GM12878 (cell line): ENCODE results near the gene TBC1D1. TPM values are rescaled to one million over a fixed set of nuclear protein-coding genes. Genes with fewer than 3 reads are reported as not detected.

Experiments
- BCLAF1 ChIP-seq: fragments of 450-650 bp; IDR thresholded peaks from 2 replicates; pipeline ENCODE4 v1.6.1; 2017; ENCODE audit warnings: antibody characterized with exemption, mild to moderate bottlenecking, moderate library complexity
- BRCA1 ChIP-seq: IDR thresholded peaks from 2 replicates; pipeline ENCODE4 v1.6.1; 2011; ENCODE audit warnings: low read depth, low read length, improper control_type of control experiment
- KLF5 ChIP-seq: fragments of 450-650 bp; IDR thresholded peaks from 2 replicates; pipeline ENCODE4 v1.6.1; 2014; ENCODE audit warnings: mild to moderate bottlenecking; ENCODE audit not compliant: partially characterized antibody
- LARP7 ChIP-seq: fragments of 450-650 bp; IDR thresholded peaks from 2 replicates; pipeline ENCODE4 v1.6.1; 2017; ENCODE audit warnings: mild to moderate bottlenecking
- NR2C1 ChIP-seq: fragments of 450-650 bp; IDR thresholded peaks from 2 replicates; pipeline ENCODE4 v1.6.1; 2017; ENCODE audit warnings: antibody characterized with exemption, mild to moderate bottlenecking, moderate library complexity
- PRDM15 ChIP-seq: fragments of 450-650 bp; formaldehyde crosslinking; IDR thresholded peaks from 2 replicates; pipeline ENCODE4 v1.4.0; 2020; ENCODE audit warnings: mild to moderate bottlenecking, moderate library complexity
- RELA ChIP-seq: fragments of 450-650 bp; IDR thresholded peaks from 2 replicates; pipeline ENCODE4 v1.8.0; 2014; ENCODE audit warnings: borderline replicate concordance; ENCODE audit not compliant: partially characterized antibody
- polyA plus RNA-seq, 11 experiments: library from polyadenylated mRNA; depleted of rRNA in 4 of 11; unstranded in 6 of 11; stranded (reverse) in 5 of 11; fragments of >200 nt; fragmentation: Nextera tagmentation in 4 of 11; fragmentation: Illumina TruSeq in 1 of 11; extraction: Ambion mirVana in 4 of 11; extraction: Trizol in 1 of 11; gene quantifications; 1 replicate in 1 of 11; 2 replicates in 10 of 11; pipeline versions ENCODE4 v1.2.1 to v1.2.3, GENCODE V29; 2011 to 2016; ENCODE audit warnings: inconsistent platforms in 2 of 11, missing spikeins in 2 of 11, low read depth in 1 of 11
- total RNA-seq, 4 experiments: library from RNA; depleted of rRNA in 3 of 4; stranded (reverse); fragments of >200 nt in 3 of 4; fragmentation: Illumina TruSeq in 1 of 4; extraction: Trizol in 1 of 4; gene quantifications; 2 replicates each; pipeline versions ENCODE4 v1.2.1 to v1.2.3, GENCODE V29; 2013 to 2021
- TF ChIP-seq, protein P1 (sequence below): IDR thresholded peaks from 2 replicates; pipeline ENCODE4 v1.6.1; 2011; ENCODE audit warnings: low read depth, low read length, improper control_type of control experiment, borderline replicate concordance

Gene TBC1D1
- total and polyA plus RNA-seq, 10 of the 15 experiments (the other 5 are each of a cell fraction or from before 2014, with no cell fraction given) = 5.3 to 102 (median 57.8) TPM

DNA sequence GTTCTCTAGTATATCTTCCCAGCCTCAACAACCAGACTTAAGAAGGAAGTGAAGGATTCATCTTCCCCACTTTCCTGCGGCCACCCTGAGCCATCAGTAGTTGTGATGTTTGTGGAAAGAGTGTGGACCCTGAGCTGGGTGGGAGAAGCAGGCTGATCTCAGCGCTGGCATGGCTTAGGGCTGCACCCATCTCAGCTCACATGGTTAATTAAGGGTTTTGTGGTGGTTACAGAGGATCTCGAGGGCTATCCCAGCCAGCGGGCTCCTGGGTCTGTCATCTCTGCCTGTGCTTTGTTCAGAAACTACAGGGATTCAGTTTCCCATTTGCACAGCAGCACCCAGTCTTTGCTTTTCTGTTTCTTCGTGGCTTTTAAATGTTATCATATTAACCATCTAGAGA, 232.7 kb downstream of the TBC1D1 start (continued):
- TF ChIP-seq PRDM15 (CRISPR knock-in tag) (no peak), NR2C1 (no peak), KLF5 (no peak), LARP7 (no peak), BCLAF1 (no peak), BRCA1 (no peak), RELA (no peak)
- TF ChIP-seq, protein P1, sequence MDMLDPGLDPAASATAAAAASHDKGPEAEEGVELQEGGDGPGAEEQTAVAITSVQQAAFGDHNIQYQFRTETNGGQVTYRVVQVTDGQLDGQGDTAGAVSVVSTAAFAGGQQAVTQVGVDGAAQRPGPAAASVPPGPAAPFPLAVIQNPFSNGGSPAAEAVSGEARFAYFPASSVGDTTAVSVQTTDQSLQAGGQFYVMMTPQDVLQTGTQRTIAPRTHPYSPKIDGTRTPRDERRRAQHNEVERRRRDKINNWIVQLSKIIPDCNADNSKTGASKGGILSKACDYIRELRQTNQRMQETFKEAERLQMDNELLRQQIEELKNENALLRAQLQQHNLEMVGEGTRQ = no peak
- TF ChIP-seq, all 136 proteins: peak for 0
